ENCODE measurements around the gene PNPLA7. TPM values are rescaled to one million over a fixed set of nuclear protein-coding genes. Genes with fewer than 3 reads are reported as not detected.

PNPLA7 gene
- total and polyA plus RNA-seq, 7 donors: 1.2 to 22.3 (median 7.7) TPM

DNA sequence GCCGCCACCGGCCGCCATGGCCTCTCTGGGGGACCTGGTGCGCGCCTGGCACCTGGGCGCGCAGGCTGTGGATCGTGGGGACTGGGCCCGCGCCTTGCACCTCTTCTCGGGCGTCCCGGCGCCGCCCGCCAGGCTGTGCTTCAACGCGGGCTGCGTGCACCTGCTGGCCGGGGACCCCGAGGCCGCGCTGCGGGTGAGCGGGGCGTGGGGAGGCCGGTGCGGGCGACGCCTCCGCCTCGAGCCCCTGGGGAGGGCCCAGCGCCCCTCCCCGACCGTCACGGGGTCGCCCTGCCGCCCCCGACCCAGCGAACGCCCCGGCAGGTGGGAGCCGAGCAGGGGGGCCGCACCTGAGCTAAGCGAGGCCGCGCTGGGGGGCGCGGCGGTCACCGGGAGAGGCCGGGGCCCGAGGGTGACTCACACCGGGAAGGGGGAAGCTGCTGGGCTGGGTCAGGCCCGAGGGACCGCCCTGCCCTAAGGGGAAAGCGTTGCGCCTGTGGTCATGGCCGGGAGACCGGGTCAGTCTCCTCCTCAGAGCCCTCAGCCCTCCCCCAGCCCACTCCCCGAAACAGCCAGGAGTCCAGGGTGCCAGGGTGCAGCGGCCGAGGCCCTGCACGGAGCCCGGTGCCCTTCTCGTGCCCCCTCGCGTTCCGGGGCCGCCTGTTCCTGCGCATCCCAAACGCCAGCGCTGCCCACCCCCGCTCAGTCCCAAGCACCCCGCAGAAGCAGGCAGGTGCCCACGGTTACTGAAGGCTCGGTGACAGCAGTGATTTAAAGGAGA lies 126.5 kb downstream of the PNPLA7 start:
- H3K4me1 ChIP-seq: peaks cover 24% of the 10 kb centered on the region
- H3K27me3 ChIP-seq (ENCODE audit: insufficient read depth in 3 of 3, low read length in 2 of 3): no peaks in the 10 kb centered on the region
- peak overlapping the region; percentile 83 for H3K27ac ChIP-seq
- H3K36me3 ChIP-seq (ENCODE audit: insufficient read depth in 1 of 2, low read depth in 1 of 2): peaks cover 0 to 4% of the 10 kb centered on the region in 2 donors
- intact Hi-C loops (cut with DNase I): loop anchor here in 1 of 2 donors (5.0 kb wide), 1 partner anchor 99 kb away; no protein-coding TSS in a partner anchor
- H3K9me3 ChIP-seq: no peaks in the 10 kb centered on the region
- TF ChIP-seq, protein P1, sequence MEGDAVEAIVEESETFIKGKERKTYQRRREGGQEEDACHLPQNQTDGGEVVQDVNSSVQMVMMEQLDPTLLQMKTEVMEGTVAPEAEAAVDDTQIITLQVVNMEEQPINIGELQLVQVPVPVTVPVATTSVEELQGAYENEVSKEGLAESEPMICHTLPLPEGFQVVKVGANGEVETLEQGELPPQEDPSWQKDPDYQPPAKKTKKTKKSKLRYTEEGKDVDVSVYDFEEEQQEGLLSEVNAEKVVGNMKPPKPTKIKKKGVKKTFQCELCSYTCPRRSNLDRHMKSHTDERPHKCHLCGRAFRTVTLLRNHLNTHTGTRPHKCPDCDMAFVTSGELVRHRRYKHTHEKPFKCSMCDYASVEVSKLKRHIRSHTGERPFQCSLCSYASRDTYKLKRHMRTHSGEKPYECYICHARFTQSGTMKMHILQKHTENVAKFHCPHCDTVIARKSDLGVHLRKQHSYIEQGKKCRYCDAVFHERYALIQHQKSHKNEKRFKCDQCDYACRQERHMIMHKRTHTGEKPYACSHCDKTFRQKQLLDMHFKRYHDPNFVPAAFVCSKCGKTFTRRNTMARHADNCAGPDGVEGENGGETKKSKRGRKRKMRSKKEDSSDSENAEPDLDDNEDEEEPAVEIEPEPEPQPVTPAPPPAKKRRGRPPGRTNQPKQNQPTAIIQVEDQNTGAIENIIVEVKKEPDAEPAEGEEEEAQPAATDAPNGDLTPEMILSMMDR (IDR thresholded peaks at IDR 0.05): no peak
- ATAC-seq: peak; percentile 14 to 60 (median 48)
- 9 to 27% (median 12%) methylated on average over 29 to 77 of the region's 77 CpGs for WGBS, 3 donors
- DNase-seq: peak; percentile 52 to 73
- H3K4me3 ChIP-seq: peak overlapping the region; percentile 97

DNA sequence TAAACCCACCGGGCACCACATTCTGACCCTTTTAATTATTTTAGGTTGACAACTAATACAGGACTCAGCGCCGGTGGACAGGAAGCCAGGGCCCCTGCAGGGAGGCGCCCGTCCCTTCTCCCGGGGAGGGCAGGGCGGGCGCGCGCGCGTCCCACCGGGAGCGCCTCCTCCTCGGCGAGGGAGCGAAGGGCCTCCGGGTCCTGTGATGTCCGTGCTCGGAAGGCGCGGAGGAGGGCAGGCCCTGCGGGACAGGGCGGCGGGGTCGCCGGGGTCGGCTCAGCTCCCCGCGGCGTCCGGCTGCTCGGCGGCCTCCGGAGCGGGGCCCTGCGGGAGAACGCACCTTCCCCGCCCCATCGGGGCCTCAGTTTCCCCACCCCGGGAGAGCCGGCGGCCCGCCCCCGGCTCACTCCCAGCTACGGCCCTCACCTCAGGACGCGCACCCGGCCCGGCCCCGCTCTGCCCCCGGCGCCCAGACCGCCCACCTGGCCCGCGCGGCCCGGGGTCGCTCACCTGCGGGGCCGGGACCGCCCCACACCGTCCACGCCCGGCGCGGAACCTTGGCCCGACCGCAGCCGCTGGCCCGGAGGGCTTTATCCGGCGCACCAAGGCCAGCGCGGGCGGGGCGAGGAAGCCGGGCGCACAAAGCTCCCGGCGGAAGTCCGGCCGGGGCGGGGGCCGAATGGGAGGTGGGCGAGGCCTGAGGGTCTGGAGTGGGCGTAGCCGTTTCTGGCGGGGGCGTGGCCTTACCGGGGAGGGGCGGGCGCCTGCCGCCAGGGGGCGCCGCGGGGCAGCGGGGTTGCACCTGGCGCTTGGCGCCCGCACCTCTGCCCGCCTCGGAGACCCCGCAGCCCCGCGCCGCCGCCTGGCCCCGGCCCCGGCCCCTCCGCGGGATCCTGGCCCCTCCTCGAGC lies 127.3 kb downstream of the PNPLA7 start, which contains the start of the genes EXD3 and NOXA1:
Gene EXD3, minus strand, starts transcription at position 559 of the 910 bp plus-strand sequence. CDS start 27,805 bp downstream, outside the sequence.
Gene NOXA1, plus strand, starts transcription at position 790 of the 910 bp plus-strand sequence. CDS start 137 bp downstream, outside the sequence.
- Histone ChIP-seq H3K27me3 (ENCODE audit: insufficient read depth in 3 of 3, low read length in 2 of 3) (no peaks in the 10 kb centered on the region), H3K36me3 (ENCODE audit: insufficient read depth in 1 of 2, low read depth in 1 of 2) (peaks cover 0 to 4% of the 10 kb centered on the region in 2 donors), H3K9me3 (no peaks in the 10 kb centered on the region), H3K4me1 (peaks cover 24% of the 10 kb centered on the region), H3K27ac (peak within 1 kb of the TSS; percentile 83), H3K4me3 (peak within 1 kb of the TSS; percentile 97)
- DNase-seq: peak; percentile 94 to 98
- 1 to 2% (median 1%) methylated on average over 39 to 113 of the region's 113 CpGs for WGBS, 3 donors
- peak; percentile 92 to 97 (median 96) for ATAC-seq
- TF ChIP-seq, protein P1 (IDR thresholded peaks at IDR 0.05): peak; percentile 72
- intact Hi-C loops (cut with DNase I): loop anchor here in 1 of 2 donors (5.0 kb wide), 1 partner anchor 99 kb away; no protein-coding TSS in a partner anchor

DNA sequence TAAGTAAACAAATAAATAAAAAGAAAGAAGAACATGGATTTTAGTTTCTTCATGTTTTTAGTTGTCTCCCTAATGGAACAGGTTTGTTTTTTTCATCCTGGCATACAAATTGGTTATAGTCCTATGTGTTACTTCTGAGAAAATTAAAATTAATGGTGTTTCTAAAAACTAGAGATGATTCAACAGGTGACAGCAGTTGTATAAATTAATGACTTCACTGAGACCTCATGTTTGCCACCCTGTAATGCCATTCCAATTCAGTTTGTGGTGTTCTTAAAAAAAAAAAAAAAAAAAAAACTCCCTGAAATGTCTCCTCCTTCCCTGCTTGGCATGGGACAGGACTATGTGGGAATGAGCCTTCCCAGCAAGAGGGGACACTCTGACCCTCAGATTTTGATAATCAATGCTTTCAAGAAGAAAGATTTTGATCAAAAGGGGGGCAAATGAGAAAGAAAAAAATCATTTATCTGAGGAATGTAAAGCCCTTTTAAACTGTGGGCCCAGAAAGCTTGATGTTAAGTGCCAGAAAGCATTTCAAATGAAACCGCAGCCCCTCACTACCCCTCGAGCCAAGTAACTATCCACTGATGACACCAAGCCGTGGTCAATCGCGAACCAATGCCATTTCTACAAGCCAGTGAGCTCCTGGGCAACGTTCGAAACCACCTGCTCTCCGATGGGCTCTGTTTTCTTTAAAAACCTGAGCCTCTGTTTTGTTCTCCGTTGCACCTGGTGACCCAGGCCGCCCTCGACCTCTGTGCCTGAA lies 128.2 kb downstream of the PNPLA7 start:
- TF ChIP-seq, protein P1 (IDR thresholded peaks at IDR 0.05): no peak
- no peaks in the 10 kb centered on the region for H3K9me3 ChIP-seq
- ATAC-seq (no peak), DNase-seq (no peak)
- peaks cover 24% of the 10 kb centered on the region for H3K4me1 ChIP-seq
- H3K27me3 ChIP-seq (ENCODE audit: insufficient read depth in 3 of 3, low read length in 2 of 3): no peaks in the 10 kb centered on the region
- peak overlapping the region; percentile 80 for H3K27ac ChIP-seq
- intact Hi-C loops (cut with DNase I): loop anchor here in 1 of 2 donors (5.0 kb wide), 1 partner anchor 100 kb away; no protein-coding TSS in a partner anchor
- WGBS, 3 donors: 1% methylated on average over 11 of the region's 11 CpGs
- peaks cover 0 to 1% of the 10 kb centered on the region in 2 donors for H3K36me3 ChIP-seq (ENCODE audit: insufficient read depth in 1 of 2, low read depth in 1 of 2)
- peak overlapping the region; percentile 97 for H3K4me3 ChIP-seq

All from psoas muscle (tissue), 8 donors.